Activated CD8-positive, alpha-beta memory T cell treated with anti-CD3 and anti-CD28 coated beads, Interleukin-2, amount 50 U/mL, for 1 hour (primary cell): ENCODE results near the gene ADGRV1.

Experiments
- DNase-seq: peaks from one replicate; pipeline ENCODE4 v3.0.0-alpha.2; 2020; ENCODE audit errors: extremely low read depth

Gene ADGRV1

GRCh38 chr5:91160714-91161285 is 602.2 kb downstream of the ADGRV1 start:
- no peak for DNase-seq

DNA sequence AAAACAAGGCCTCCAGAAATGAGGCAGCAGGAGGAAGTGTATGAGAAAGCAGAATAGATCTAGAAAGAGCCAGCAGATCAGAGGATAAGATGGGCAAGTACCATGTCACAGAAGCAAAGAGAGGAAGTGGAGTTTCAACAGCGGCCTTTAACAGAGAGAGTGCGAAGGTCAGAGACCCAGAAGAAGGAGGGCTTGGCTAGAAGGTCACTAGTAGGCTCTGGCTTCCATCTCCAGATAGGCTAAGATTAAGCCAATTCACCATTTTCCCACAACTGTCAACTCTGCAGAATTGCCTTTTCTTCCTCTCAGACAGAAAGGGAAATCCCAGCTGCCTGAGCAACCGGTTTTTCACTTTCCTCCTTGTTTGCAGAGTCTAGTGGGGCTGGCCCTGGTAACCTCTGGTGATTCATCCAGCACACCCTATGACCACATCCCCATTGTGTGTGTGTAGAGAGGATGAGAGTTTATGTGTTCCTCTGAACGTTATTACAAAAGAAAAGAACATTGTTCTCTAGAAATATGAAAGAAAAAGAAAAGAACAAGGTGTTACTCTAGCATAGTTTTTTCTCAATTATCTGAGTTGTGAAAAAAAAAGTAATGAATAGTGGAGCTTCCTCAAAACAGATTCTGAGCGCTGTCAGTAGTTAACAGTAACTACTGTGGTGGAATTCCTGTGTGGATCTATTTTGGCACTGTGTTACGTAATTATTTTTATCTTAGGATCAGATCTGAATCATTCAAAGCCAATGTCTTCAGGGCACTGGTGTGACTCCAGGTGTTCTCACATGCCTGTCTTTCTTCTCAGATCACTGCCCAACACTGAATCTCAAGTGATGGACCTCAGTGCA is 604.2 kb downstream of the ADGRV1 start:
- no peak for DNase-seq

DNA sequence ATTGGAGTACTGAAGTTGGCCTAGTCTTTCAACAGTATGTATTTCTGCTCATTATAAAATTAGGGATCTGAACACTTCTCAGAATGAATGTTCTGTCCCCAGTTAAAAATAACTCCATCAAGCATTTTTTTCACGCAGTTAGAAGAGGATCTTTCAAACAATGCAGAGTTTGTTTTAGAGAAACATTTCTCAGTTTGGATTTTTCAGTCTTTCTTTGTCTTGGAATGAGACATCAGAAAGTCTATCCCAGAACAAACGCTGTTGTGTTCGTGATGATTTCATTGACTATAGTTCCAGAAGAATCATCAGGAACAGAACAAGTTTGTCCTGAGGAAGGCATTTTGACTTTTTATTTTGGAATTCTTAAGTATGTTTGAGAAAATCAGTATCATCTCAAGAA is 605.8 kb downstream of the ADGRV1 start:
- no peak for DNase-seq

DNA sequence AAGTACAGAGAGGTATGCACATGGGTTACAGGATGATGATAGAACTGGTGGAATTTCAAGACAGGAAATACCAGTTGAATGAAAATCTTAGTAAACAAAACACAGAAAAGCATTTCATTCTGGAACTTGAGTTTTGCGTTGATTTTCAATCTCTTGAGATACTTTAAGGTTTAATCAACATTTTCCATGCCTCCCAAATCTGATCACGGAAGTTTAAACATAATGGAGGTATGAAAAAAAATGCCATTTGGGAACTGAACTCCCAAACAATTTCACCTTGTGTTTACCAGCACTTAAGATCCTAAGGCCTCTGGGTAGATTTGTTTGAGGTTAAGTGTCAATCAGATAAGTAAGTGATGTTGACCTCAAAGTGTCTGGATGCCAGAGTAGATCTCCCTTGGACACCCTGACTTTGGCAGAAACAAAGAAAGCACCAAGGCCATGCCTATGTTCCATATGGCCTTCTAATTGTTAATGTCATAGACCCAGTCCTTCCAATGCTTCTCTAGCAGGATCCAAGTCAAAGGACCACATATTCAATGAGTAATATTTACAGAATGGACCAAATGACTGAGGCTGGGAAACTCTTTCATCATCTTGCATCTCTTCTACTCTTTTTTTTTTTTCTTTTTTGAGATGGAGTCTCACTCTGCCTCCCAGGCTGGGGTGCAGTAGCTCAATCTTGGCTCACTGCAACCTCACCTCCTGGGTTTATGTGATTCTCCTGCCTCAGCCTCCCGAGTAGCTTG is 607.6 kb downstream of the ADGRV1 start:
- DNase-seq: no peak

DNA sequence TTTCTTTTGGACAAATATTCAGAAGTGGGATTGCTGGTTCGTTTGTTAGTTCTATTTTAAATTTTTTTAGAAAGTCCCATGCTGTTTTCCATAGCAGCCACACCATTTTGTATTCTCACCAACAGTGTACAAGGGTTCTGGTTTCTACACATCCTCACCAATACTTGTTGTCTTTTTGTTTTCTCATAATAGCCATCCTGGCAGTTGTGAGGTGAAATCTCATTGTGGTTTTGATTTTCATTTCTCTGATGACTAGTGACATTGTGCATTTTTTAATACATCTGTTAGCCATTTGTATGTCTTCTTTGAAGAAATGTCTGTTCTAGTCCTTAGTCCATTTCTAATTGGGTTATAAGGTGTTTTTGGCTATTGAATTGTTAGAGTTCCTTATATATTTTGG is 610.3 kb downstream of the ADGRV1 start:
- DNase-seq: no peak

GRCh38 chr5:91170266-91170665 is 611.7 kb downstream of the ADGRV1 start:
- no peak for DNase-seq

- DNase-seq: no peak
Measured at GRCh38 chr5:91171322-91171721, 612.7 kb downstream of the ADGRV1 start.

DNA sequence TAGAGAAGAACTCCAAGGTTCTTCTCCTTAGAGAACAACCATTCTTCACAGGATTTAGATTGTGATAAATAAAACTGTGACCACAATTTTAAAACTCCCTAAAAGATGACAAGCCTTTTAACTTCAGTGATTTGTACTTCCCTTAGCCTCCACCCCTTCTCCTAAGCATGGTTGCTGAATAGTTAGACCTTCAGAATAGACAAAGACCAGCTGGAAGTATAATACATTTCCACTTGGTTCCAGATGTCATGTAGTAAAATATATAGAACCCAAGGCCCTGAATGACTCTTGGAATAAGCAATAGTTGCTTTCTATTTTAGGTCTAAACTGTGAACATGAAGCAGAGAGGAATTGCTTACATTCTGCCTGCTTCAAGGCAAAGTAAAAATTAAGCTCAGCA is 615.8 kb downstream of the ADGRV1 start:
- DNase-seq: no peak

- no peak for DNase-seq
Measured at GRCh38 chr5:91175708-91176107, 617.1 kb downstream of the ADGRV1 start.

- DNase-seq: no peak
Measured at GRCh38 chr5:91176288-91177016, 617.9 kb downstream of the ADGRV1 start.

DNA sequence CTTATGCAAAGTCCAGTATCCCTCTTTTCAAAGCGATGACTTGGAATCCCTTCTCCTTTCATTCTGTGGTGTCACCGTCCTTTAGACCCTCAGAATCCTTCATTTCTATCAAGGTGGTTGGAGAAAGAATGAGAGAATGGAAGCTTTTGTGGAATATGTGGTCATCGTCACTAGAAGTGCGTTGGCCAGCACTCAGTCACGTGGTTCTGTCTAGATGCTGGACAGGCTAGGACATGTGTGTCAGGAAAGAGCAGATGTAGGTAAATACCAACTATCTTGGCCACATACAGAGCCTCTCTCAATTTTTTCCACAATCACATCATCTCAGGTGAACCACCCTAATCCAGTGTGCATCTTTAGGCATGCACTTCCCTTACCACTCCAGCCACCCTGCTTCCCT is 618.5 kb downstream of the ADGRV1 start:
- DNase-seq: no peak

GRCh38 chr5:91177639-91178038 is 619.0 kb downstream of the ADGRV1 start:
- DNase-seq: no peak

- no peak for DNase-seq
Measured at GRCh38 chr5:91178461-91178860, 619.9 kb downstream of the ADGRV1 start.

DNA sequence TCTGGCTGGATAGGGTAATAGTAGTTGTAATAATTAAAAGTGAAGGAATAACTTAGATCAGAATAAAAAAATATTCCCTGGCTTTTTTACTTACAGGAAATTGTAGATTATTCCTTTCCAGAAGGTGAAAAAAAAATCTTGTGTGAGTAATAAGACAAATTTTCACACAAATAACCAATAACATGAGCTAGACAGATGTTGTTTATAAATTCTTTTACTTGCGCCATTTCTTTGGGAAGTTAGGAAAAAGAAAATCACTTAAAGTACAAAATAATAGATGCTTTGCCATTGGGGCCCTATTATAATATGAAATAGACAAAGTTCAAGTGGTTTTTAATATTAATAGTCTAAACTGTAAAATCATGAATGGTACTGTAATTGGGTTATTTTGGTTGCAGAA is 620.4 kb downstream of the ADGRV1 start:
- no peak for DNase-seq

GRCh38 chr5:91180506-91180905 is 621.9 kb downstream of the ADGRV1 start:
- no peak for DNase-seq

- no peak for DNase-seq
Measured at GRCh38 chr5:91182763-91183162, 624.2 kb downstream of the ADGRV1 start.

DNA sequence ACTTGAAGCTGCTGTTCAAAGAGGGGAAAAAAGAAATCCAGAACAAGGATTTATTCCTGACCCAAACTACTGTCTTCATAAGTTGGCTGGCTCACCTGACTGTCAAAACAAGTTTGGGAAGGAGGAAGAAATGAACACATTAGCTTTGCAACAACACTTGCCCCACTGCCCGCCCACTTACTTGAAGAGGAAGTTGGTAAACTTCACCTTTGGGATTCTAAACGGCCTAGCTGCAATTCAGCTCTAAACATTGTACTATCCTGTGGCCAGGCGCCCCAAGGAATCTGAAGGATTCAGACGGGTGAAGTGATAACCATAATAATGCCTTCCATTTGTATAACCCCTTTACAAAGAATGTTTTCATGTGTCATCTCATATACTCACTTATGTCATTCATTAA is 625.1 kb downstream of the ADGRV1 start:
- DNase-seq: no peak

- DNase-seq: no peak
Measured at GRCh38 chr5:91186101-91186500, 627.5 kb downstream of the ADGRV1 start.

- DNase-seq: no peak
Measured at GRCh38 chr5:91187032-91187431, 628.4 kb downstream of the ADGRV1 start.

DNA sequence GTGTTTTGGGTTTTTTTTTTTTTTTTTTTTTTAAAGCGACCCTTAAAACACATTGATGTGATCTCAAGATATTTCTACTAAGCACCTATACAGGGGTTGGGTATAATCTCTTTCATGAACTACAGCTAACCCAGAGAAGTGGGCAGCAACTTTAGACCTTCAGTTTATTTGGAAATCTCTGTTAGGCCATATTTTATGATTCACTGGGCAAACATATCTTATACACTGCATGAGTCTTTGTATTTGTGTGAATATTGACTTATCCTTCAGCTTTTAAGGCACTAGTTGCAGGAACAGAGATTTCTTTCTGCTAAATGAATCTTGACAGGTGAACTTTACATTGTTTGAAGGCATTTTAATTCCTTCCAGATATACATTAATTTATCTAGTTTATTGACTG is 630.2 kb downstream of the ADGRV1 start:
- DNase-seq: no peak

DNA sequence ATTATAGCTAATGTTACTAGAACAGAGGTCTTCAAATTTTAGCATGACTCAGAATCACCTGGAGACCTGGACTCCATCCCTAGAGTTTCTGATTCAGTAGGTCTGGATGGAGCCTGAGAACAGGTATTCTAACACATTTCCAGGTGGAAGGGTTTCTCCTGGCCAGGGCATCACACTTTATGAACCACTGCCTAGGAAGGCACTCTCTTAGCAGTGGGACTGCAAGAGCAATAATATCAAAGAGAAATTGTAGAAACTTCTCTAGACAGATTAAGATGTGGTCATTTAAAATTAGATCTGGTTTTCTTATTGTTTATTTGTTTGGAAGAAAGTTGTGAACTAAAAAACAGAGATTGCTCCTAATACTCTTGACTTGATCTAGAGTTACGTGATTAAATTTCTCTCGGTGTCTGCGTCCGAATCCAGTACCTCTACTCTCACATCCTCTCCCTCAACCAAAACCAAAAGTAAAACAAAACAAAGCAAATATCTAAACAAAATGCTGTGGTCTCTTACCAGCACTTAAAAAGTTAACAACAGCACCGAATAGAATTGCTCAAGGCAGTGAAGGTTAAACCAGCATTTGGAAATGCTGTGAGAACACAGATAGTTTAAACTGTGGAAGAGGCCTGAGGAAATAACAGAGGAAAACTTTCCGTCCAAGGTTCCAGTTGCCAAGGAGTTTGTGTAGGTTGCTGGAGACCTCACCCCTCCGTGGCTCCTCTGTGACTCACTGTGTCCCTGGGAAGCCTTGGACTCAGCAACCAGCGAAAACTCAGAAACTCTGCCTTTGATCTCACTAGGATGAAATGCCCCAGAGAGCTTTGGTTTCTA is 631.1 kb downstream of the ADGRV1 start:
- no peak for DNase-seq
